Vagina (tissue), 2 donors: ENCODE measurements around the gene EHBP1.

Experiments used
- CTCF ChIP-seq, 3 experiments: fragments of 450-650 bp in 2 of 3; fragments of 200-600 bp in 1 of 3; sonication (generic) in 1 of 3; IDR thresholded peaks; one replicate each; pipeline ENCODE4 v1.5.1; 2017 to 2019; ENCODE audit warnings: antibody characterized with exemption in 3 of 3, mild to moderate bottlenecking in 2 of 3, moderate library complexity in 2 of 3
- POLR2A ChIP-seq, 2 donors: fragments of 450-650 bp; IDR thresholded peaks; one replicate each; pipeline ENCODE4 v1.6.1; 2017; ENCODE audit warnings: antibody characterized with exemption in 2 of 2, mild to moderate bottlenecking in 2 of 2, moderate library complexity in 2 of 2

- TF ChIP-seq CTCF (IDR thresholded peaks at IDR 0.05) = no peak
- no peak for TF ChIP-seq POLR2A (IDR thresholded peaks at IDR 0.05)
These were observed 36.3 kb upstream of the EHBP1 start for GRCh38 chr2:62669180-62669579.
